GM23338 (cell line): ENCODE data around the gene LDLR. TPM values are rescaled to one million over a fixed set of nuclear protein-coding genes. Genes with fewer than 3 reads are reported as not detected.
A peak's percentile ranks its signal among the peaks of the same experiment; 100 is the strongest.

Source experiments
- ATAC-seq: fragments of 200-7000 bp; cut with Tn5 transposase; 3 replicates; pipeline ENCODE4 v1.9.1; 2020
- DNase-seq: peaks from one replicate; pipeline ENCODE4 v3.0.0-alpha.2; 2015; ENCODE audit warnings: low spot score
- H2AFZ ChIP-seq: fragments of 200-600 bp; sonication (generic); 2 replicates; pipeline ENCODE4 v1.8.0; 2016; ENCODE audit warnings: antibody characterized with exemption, mild to moderate bottlenecking, moderate library complexity
- H3F3A ChIP-seq: fragments of 200-600 bp; sonication (generic); replicated peaks from 2 replicates; pipeline ENCODE4 v1.8.0; 2017; ENCODE audit warnings: antibody characterized with exemption, mixed run types, low read depth
- H3K27ac ChIP-seq: fragments of 200-600 bp; sonication (generic); 2 replicates; pipeline ENCODE4 v1.6.1; 2016; ENCODE audit warnings: low read depth
- H3K27me3 ChIP-seq: fragments of 200-600 bp; sonication (generic); 2 replicates; pipeline ENCODE4 v1.8.0; 2016; ENCODE audit warnings: mild to moderate bottlenecking, mixed run types, moderate library complexity; ENCODE audit not compliant: insufficient read depth
- H3K36me3 ChIP-seq: fragments of 200-600 bp; sonication (generic); 2 replicates; pipeline ENCODE4 v1.8.0; 2016; ENCODE audit warnings: mild to moderate bottlenecking; ENCODE audit not compliant: insufficient read depth
- H3K4me1 ChIP-seq: fragments of 200-600 bp; sonication (generic); 2 replicates; pipeline ENCODE4 v1.8.0; 2016; ENCODE audit warnings: mild to moderate bottlenecking, moderate library complexity; ENCODE audit not compliant: insufficient read depth
- H3K4me2 ChIP-seq: fragments of 200-600 bp; sonication (generic); 2 replicates; pipeline ENCODE4 v1.7.1; 2017; ENCODE audit warnings: mixed run types
- H3K4me3 ChIP-seq: fragments of 200-600 bp; sonication (generic); 2 replicates; pipeline ENCODE4 v1.6.1; 2016; ENCODE audit warnings: mixed run types
- H3K79me2 ChIP-seq: fragments of 200-600 bp; sonication (generic); replicated peaks from 2 replicates; pipeline ENCODE4 v1.8.0; 2017; ENCODE audit warnings: mild to moderate bottlenecking; ENCODE audit not compliant: insufficient read depth
- H3K9me2 ChIP-seq: fragments of 200-600 bp; sonication (generic); 2 replicates; pipeline ENCODE4 v1.8.0; 2017; ENCODE audit not compliant: insufficient read depth
- H4K20me1 ChIP-seq: fragments of 200-600 bp; sonication (generic); replicated peaks from 2 replicates; pipeline ENCODE4 v1.8.0; 2017; ENCODE audit warnings: mild to moderate bottlenecking; ENCODE audit not compliant: insufficient read depth
- H3K27ac Mint-ChIP-seq: 2 replicates; pipeline ENCODE4 v1.8.0; 2020; ENCODE audit warnings: inconsistent platforms, mild to moderate bottlenecking, moderate library complexity, mixed read lengths
- H3K27me3 Mint-ChIP-seq: 3 replicates; pipeline ENCODE4 v1.8.0; 2022; ENCODE audit warnings: low read depth, mild to moderate bottlenecking, moderate library complexity, mixed read lengths, inconsistent platforms; ENCODE audit not compliant: insufficient read depth, poor library complexity
- H3K36me3 Mint-ChIP-seq: 3 replicates; pipeline ENCODE4 v1.8.0; 2021; ENCODE audit warnings: low read depth, mild to moderate bottlenecking, inconsistent platforms, moderate library complexity, mixed read lengths
- H3K4me1 Mint-ChIP-seq: 3 replicates; pipeline ENCODE4 v1.8.0; 2020; ENCODE audit warnings: mild to moderate bottlenecking, inconsistent platforms, mixed read lengths
- H3K4me3 Mint-ChIP-seq: 3 replicates; pipeline ENCODE4 v1.8.0; 2021; ENCODE audit warnings: moderate library complexity, mild to moderate bottlenecking, inconsistent platforms, mixed read lengths
- H3K9me3 Mint-ChIP-seq: 3 replicates; pipeline ENCODE4 v1.8.0; 2020; ENCODE audit warnings: moderate library complexity, mild to moderate bottlenecking, inconsistent platforms, mixed read lengths
- CREB1 ChIP-seq: fragments of 250-450 bp; sonication (Bioruptor Pico); IDR thresholded peaks from 2 replicates; pipeline ENCODE4 v1.5.0; 2020; ENCODE audit warnings: low read depth, mild to moderate bottlenecking, moderate library complexity
- EZH2 ChIP-seq: fragments of 200-600 bp; sonication (generic); IDR thresholded peaks from one replicate; pipeline ENCODE4 v1.8.0; 2017; ENCODE audit warnings: antibody characterized with exemption, mild to moderate bottlenecking, low read depth; ENCODE audit not compliant: unreplicated experiment
- NANOG ChIP-seq: IDR thresholded peaks from 2 replicates; pipeline ENCODE4 v1.6.1; 2016; ENCODE audit warnings: antibody characterized with exemption, borderline replicate concordance
- POLR2AphosphoS5 ChIP-seq: IDR thresholded peaks from 2 replicates; pipeline ENCODE4 v1.6.1; 2016; ENCODE audit warnings: antibody characterized with exemption, low read depth
- polyA plus RNA-seq: library from polyadenylated mRNA; unstranded; fragments of >200 nt; fragmentation: Nextera tagmentation; extraction: Ambion mirVana; gene quantifications from 2 replicates; pipeline ENCODE4 v1.2.1, GENCODE V29; 2016
- total RNA-seq: library from RNA; depleted of rRNA; stranded (reverse); fragments of >200 nt; shearing (Covaris generic); gene quantifications from 2 replicates; pipeline ENCODE4 v1.2.3, GENCODE V29; 2014
- TF ChIP-seq, protein P1 (sequence below), 2 experiments: fragments of 200-600 bp in 1 of 2; sonication (generic) in 1 of 2; conservative IDR thresholded peaks; 2 replicates each; pipeline versions ENCODE4 v1.5.1 to v1.6.1; 2016 to 2017; ENCODE audit warnings: antibody characterized with exemption in 2 of 2, low read depth in 2 of 2, mild to moderate bottlenecking in 2 of 2, moderate library complexity in 1 of 2
- TF ChIP-seq, protein P2 (sequence below): fragments of 250-450 bp; sonication (Bioruptor Pico); IDR thresholded peaks from 2 replicates; pipeline ENCODE4 v1.5.0; 2020; ENCODE audit warnings: mild to moderate bottlenecking, moderate library complexity
- TF ChIP-seq, protein P3 (sequence below): IDR thresholded peaks from one replicate; pipeline ENCODE4 v1.6.1; 2018; ENCODE audit warnings: antibody characterized with exemption; ENCODE audit not compliant: unreplicated experiment

LDLR gene
- total and polyA plus RNA-seq, 2 experiments from 2014 or later, result 57.6 to 180 TPM

DNA sequence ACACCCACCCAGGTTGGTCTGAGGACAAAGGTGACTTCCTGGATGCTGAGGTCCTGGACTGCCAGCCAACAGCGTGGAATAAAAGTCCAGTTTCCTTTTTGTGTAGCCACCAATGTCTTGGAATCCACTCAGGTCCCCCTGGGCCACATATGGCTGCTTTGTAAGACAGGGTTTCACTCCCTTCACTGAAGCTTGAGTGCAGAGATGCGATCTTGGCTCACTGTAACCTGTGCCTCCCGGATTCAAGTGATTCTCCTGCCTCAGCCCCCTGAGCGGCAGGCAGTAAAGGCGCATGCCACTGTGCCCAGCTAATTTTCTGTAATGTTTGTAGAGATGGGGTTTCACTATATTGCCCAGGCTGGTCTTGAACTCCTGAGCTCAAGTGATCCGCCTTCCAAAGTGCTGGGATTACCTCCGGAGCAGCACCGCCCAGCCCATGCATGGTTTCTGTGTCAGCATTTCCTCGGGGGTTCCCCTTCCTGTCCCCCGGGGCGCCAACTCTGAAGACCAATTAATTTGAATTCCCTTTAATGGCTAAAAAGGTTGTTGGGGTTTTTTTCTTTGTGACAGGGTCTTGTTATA, 90.5 kb downstream of the LDLR start:
- no peak overlapping the region for H3K4me2 ChIP-seq

DNA sequence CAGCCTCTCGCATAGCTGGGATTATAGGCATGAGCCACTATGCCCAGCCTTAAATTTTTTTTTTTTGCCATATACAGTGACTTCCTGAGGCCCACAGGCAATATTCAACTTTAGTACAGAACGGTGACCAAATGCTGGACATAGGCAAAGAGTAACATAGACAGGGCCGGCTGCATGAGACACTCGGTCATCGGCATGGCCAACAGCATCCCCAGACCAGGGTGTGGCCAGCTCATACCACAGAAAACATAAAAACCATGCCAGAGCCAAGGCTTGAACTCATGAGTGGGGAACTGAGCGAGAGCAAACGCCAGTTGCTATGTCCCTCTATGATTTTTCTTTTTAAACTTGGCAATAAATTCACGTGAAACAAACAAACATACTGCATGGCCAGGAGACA, 91.1 kb downstream of the LDLR start:
- Mint-ChIP-seq H3K36me3 (peaks cover 24% of the 10 kb centered on the region), H3K27me3 (peaks cover 3% of the 10 kb centered on the region), H3K9me3 (no peaks in the 10 kb centered on the region), H3K4me1 (no peaks in the 10 kb centered on the region), H3K4me3 (no peak overlapping the region), H3K27ac (no peak overlapping the region)
- H3K4me3 ChIP-seq, result no peak overlapping the region
- H3K9me2 ChIP-seq, result no peaks in the 10 kb centered on the region
- H3K4me1 ChIP-seq, result no peaks in the 10 kb centered on the region; the same call in 1 of the 2 replicates
- ATAC-seq (no peak), DNase-seq (no peak)
- H4K20me1 ChIP-seq, result no peaks in the 10 kb centered on the region; the same call in none of the 2 replicates
- peak overlapping the region; percentile 55; the same call in 1 of the 2 replicates for H3K27ac ChIP-seq
- H3K36me3 ChIP-seq, result peaks cover 5% of the 10 kb centered on the region; the same call in 1 of the 2 replicates
- H3K27me3 ChIP-seq, result no peaks in the 10 kb centered on the region
- no peaks in the 10 kb centered on the region for H3K79me2 ChIP-seq
- H2AFZ ChIP-seq, result no peak overlapping the region
- no peak overlapping the region for H3K4me2 ChIP-seq
- H3F3A ChIP-seq, result 0 out of 2 replicates have a peak, but pooled peaks cover 3% of the 10 kb centered on the region
- TF ChIP-seq, protein P1, sequence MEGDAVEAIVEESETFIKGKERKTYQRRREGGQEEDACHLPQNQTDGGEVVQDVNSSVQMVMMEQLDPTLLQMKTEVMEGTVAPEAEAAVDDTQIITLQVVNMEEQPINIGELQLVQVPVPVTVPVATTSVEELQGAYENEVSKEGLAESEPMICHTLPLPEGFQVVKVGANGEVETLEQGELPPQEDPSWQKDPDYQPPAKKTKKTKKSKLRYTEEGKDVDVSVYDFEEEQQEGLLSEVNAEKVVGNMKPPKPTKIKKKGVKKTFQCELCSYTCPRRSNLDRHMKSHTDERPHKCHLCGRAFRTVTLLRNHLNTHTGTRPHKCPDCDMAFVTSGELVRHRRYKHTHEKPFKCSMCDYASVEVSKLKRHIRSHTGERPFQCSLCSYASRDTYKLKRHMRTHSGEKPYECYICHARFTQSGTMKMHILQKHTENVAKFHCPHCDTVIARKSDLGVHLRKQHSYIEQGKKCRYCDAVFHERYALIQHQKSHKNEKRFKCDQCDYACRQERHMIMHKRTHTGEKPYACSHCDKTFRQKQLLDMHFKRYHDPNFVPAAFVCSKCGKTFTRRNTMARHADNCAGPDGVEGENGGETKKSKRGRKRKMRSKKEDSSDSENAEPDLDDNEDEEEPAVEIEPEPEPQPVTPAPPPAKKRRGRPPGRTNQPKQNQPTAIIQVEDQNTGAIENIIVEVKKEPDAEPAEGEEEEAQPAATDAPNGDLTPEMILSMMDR (conservative IDR thresholded peaks at IDR 0.05; ENCODE audit: low read depth in 2 of 2), result no peak
- no peak for TF ChIP-seq POLR2AphosphoS5
- TF ChIP-seq, protein P2, sequence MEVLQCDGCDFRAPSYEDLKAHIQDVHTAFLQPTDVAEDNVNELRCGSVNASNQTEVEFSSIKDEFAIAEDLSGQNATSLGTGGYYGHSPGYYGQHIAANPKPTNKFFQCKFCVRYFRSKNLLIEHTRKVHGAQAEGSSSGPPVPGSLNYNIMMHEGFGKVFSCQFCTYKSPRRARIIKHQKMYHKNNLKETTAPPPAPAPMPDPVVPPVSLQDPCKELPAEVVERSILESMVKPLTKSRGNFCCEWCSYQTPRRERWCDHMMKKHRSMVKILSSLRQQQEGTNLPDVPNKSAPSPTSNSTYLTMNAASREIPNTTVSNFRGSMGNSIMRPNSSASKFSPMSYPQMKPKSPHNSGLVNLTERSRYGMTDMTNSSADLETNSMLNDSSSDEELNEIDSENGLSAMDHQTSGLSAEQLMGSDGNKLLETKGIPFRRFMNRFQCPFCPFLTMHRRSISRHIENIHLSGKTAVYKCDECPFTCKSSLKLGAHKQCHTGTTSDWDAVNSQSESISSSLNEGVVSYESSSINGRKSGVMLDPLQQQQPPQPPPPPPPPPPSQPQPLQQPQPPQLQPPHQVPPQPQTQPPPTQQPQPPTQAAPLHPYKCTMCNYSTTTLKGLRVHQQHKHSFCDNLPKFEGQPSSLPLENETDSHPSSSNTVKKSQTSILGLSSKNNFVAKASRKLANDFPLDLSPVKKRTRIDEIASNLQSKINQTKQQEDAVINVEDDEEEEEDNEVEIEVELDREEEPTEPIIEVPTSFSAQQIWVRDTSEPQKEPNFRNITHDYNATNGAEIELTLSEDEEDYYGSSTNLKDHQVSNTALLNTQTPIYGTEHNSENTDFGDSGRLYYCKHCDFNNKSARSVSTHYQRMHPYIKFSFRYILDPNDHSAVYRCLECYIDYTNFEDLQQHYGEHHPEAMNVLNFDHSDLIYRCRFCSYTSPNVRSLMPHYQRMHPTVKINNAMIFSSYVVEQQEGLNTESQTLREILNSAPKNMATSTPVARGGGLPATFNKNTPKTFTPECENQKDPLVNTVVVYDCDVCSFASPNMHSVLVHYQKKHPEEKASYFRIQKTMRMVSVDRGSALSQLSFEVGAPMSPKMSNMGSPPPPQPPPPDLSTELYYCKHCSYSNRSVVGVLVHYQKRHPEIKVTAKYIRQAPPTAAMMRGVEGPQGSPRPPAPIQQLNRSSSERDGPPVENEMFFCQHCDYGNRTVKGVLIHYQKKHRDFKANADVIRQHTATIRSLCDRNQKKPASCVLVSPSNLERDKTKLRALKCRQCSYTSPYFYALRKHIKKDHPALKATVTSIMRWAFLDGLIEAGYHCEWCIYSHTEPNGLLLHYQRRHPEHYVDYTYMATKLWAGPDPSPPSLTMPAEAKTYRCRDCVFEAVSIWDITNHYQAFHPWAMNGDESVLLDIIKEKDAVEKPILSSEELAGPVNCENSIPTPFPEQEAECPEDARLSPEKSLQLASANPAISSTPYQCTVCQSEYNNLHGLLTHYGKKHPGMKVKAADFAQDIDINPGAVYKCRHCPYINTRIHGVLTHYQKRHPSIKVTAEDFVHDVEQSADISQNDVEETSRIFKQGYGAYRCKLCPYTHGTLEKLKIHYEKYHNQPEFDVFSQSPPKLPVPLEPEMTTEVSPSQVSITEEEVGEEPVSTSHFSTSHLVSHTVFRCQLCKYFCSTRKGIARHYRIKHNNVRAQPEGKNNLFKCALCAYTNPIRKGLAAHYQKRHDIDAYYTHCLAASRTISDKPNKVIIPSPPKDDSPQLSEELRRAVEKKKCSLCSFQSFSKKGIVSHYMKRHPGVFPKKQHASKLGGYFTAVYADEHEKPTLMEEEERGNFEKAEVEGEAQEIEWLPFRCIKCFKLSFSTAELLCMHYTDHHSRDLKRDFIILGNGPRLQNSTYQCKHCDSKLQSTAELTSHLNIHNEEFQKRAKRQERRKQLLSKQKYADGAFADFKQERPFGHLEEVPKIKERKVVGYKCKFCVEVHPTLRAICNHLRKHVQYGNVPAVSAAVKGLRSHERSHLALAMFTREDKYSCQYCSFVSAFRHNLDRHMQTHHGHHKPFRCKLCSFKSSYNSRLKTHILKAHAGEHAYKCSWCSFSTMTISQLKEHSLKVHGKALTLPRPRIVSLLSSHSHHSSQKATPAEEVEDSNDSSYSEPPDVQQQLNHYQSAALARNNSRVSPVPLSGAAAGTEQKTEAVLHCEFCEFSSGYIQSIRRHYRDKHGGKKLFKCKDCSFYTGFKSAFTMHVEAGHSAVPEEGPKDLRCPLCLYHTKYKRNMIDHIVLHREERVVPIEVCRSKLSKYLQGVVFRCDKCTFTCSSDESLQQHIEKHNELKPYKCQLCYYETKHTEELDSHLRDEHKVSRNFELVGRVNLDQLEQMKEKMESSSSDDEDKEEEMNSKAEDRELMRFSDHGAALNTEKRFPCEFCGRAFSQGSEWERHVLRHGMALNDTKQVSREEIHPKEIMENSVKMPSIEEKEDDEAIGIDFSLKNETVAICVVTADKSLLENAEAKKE (CRISPR knock-in tag), result no peak
- no peak for TF ChIP-seq EZH2

More for the DNA sequence above, 90.5 kb downstream of the LDLR start:
- peaks cover 24% of the 10 kb centered on the region for H3K36me3 Mint-ChIP-seq
- no peaks in the 10 kb centered on the region for H3K79me2 ChIP-seq
- H3K27ac ChIP-seq, result no peak overlapping the region; the same call in 1 of the 2 replicates
- TF ChIP-seq EZH2, result no peak
- TF ChIP-seq, protein P3, sequence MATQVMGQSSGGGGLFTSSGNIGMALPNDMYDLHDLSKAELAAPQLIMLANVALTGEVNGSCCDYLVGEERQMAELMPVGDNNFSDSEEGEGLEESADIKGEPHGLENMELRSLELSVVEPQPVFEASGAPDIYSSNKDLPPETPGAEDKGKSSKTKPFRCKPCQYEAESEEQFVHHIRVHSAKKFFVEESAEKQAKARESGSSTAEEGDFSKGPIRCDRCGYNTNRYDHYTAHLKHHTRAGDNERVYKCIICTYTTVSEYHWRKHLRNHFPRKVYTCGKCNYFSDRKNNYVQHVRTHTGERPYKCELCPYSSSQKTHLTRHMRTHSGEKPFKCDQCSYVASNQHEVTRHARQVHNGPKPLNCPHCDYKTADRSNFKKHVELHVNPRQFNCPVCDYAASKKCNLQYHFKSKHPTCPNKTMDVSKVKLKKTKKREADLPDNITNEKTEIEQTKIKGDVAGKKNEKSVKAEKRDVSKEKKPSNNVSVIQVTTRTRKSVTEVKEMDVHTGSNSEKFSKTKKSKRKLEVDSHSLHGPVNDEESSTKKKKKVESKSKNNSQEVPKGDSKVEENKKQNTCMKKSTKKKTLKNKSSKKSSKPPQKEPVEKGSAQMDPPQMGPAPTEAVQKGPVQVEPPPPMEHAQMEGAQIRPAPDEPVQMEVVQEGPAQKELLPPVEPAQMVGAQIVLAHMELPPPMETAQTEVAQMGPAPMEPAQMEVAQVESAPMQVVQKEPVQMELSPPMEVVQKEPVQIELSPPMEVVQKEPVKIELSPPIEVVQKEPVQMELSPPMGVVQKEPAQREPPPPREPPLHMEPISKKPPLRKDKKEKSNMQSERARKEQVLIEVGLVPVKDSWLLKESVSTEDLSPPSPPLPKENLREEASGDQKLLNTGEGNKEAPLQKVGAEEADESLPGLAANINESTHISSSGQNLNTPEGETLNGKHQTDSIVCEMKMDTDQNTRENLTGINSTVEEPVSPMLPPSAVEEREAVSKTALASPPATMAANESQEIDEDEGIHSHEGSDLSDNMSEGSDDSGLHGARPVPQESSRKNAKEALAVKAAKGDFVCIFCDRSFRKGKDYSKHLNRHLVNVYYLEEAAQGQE, result no peak
- no peak for TF ChIP-seq POLR2AphosphoS5
- TF ChIP-seq CREB1, result no peak
- no peak for TF ChIP-seq NANOG
- no peaks in the 10 kb centered on the region; the same call in none of the 2 replicates for H4K20me1 ChIP-seq
- H3K4me1 ChIP-seq, result no peaks in the 10 kb centered on the region; the same call in 1 of the 2 replicates
- no peak overlapping the region for H3K27ac Mint-ChIP-seq
- peaks cover 3% of the 10 kb centered on the region for H3K27me3 Mint-ChIP-seq
- H3F3A ChIP-seq, result 0 out of 2 replicates have a peak, but pooled peaks cover 3% of the 10 kb centered on the region
- H3K36me3 ChIP-seq, result peaks cover 5% of the 10 kb centered on the region; the same call in 1 of the 2 replicates
- H3K4me3 Mint-ChIP-seq, result no peak overlapping the region
- H2AFZ ChIP-seq, result no peak overlapping the region
- no peaks in the 10 kb centered on the region for H3K4me1 Mint-ChIP-seq
- no peak overlapping the region for H3K4me3 ChIP-seq
- no peaks in the 10 kb centered on the region for H3K27me3 ChIP-seq
- DNase-seq (no peak), ATAC-seq (peak; percentile 39; the same call in 1 of the 3 replicates)
- H3K9me3 Mint-ChIP-seq, result no peaks in the 10 kb centered on the region
- H3K9me2 ChIP-seq, result no peaks in the 10 kb centered on the region
